KMS-11 (cell line): Measurements from ENCODE around the gene CBFA2T3.

Experiments
- H2AFZ ChIP-seq: fragments of 200-600 bp; sonication (generic); 2 replicates; pipeline ENCODE4 v1.6.1; 2016; ENCODE audit warnings: antibody characterized with exemption, mixed run types, low read depth
- H3K27ac ChIP-seq: fragments of 200-600 bp; sonication (generic); 2 replicates; pipeline ENCODE4 v1.6.1; 2016; ENCODE audit warnings: mild to moderate bottlenecking, mixed run types
- H3K27me3 ChIP-seq: fragments of 200-600 bp; sonication (generic); 2 replicates; pipeline ENCODE4 v1.6.1; 2017; ENCODE audit warnings: mild to moderate bottlenecking, low read depth, mixed run types, moderate library complexity; ENCODE audit not compliant: insufficient read depth
- H3K36me3 ChIP-seq: fragments of 200-600 bp; sonication (generic); 2 replicates; pipeline ENCODE4 v1.6.1; 2017; ENCODE audit warnings: mild to moderate bottlenecking, mixed run types; ENCODE audit not compliant: insufficient read depth
- H3K4me1 ChIP-seq: fragments of 200-600 bp; sonication (generic); 2 replicates; pipeline ENCODE4 v1.6.1; 2016; ENCODE audit warnings: mild to moderate bottlenecking, low read depth, mixed run types; ENCODE audit not compliant: poor library complexity, severe bottlenecking
- H3K4me2 ChIP-seq: fragments of 200-600 bp; sonication (generic); 2 replicates; pipeline ENCODE4 v1.7.0; 2016; ENCODE audit warnings: mild to moderate bottlenecking, mixed run types
- H3K4me3 ChIP-seq: fragments of 200-600 bp; sonication (generic); IDR thresholded peaks from 2 replicates; pipeline ENCODE4 v1.6.1; 2017; ENCODE audit warnings: low read depth, low read length, mixed read lengths; ENCODE audit not compliant: insufficient read depth
- H3K79me2 ChIP-seq: fragments of 200-600 bp; sonication (generic); 2 replicates; pipeline ENCODE4 v1.6.1; 2016; ENCODE audit warnings: low read depth, mixed run types; ENCODE audit not compliant: insufficient read depth
- H3K9ac ChIP-seq: fragments of 200-600 bp; sonication (generic); 2 replicates; pipeline ENCODE4 v1.6.1; 2016; ENCODE audit warnings: mild to moderate bottlenecking, mixed run types
- H4K20me1 ChIP-seq: fragments of 200-600 bp; sonication (generic); 2 replicates; pipeline ENCODE4 v1.6.1; 2016; ENCODE audit warnings: mild to moderate bottlenecking, mixed run types; ENCODE audit not compliant: insufficient read depth
- TF ChIP-seq, protein P1 (sequence below): fragments of 200-600 bp; sonication (generic); conservative IDR thresholded peaks from 2 replicates; pipeline ENCODE4 v1.6.1; 2017; ENCODE audit warnings: low read depth, mild to moderate bottlenecking, antibody characterized with exemption, low read length, moderate library complexity, mixed read lengths

The CBFA2T3 gene

DNA sequence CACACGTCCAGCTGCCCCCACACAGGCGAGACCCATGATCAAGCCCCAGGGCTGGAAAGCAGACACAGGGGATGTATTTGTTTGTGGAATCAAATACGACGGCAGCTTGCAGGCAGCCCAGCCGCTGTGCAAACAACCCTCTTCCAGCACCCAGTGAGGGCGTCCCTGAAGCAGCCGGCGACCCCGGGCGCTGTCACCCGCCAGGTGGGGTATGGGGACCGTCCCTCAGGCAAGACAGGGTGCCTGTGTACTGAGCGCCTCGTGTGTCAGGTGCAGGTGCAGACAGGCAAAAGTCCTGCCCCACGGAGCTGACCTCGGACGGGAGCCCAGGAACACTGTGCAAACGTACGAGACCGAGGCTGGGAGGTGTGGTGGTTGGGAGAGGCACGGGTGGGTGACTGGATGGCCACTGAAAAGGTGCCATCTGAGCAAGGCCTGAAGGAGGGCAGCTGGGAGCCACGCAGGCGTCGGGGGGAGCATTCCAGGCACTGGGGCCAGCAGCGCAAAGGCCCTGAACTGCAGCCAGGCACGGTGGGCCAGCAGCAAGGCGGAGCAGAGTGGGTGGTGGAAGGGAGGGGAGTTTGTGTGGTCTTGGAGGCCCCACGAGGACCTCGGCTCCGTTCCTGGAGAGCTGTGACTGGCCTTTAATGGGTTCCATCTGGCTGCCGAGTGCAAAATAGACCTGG lies 48.5 kb downstream of the CBFA2T3 start:
- no peaks in the 10 kb centered on the region for H3K36me3 ChIP-seq
- TF ChIP-seq, protein P1, sequence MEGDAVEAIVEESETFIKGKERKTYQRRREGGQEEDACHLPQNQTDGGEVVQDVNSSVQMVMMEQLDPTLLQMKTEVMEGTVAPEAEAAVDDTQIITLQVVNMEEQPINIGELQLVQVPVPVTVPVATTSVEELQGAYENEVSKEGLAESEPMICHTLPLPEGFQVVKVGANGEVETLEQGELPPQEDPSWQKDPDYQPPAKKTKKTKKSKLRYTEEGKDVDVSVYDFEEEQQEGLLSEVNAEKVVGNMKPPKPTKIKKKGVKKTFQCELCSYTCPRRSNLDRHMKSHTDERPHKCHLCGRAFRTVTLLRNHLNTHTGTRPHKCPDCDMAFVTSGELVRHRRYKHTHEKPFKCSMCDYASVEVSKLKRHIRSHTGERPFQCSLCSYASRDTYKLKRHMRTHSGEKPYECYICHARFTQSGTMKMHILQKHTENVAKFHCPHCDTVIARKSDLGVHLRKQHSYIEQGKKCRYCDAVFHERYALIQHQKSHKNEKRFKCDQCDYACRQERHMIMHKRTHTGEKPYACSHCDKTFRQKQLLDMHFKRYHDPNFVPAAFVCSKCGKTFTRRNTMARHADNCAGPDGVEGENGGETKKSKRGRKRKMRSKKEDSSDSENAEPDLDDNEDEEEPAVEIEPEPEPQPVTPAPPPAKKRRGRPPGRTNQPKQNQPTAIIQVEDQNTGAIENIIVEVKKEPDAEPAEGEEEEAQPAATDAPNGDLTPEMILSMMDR, result no peak
- peaks cover 56% of the 10 kb centered on the region for H3K27me3 ChIP-seq
- H2AFZ ChIP-seq, result no peak overlapping the region
- no peaks in the 10 kb centered on the region for H3K79me2 ChIP-seq
- no peak overlapping the region for H3K4me2 ChIP-seq
- H4K20me1 ChIP-seq, result no peaks in the 10 kb centered on the region
- H3K9ac ChIP-seq, result no peak overlapping the region
- H3K27ac ChIP-seq, result no peak overlapping the region
- H3K4me3 ChIP-seq, result no peak overlapping the region
- no peaks in the 10 kb centered on the region for H3K4me1 ChIP-seq

DNA sequence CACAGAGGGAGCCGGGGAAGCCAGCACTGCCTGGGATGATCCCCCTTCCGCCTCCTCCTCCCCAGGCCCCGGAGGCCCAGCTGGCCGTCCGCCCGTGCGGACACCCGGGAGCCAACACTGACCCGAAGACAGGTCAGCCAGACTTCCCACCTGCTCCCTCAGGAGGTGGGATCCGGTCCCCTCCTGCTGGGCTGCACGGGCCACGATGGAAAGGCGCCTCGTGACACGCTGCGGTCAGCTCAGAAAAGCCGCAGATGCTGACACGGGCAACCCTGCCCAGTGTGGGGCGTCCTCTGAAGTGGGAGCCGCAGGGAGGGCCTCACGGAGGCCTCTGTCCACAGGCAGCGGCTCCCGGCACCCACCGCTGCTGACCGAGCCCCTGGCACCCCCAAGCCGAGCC lies 49.3 kb downstream of the CBFA2T3 start:
- H3K79me2 ChIP-seq, result no peaks in the 10 kb centered on the region
- H3K4me2 ChIP-seq, result no peak overlapping the region
- TF ChIP-seq, protein P1, result no peak
- H3K4me3 ChIP-seq, result no peak overlapping the region
- no peaks in the 10 kb centered on the region for H3K36me3 ChIP-seq
- no peaks in the 10 kb centered on the region for H3K4me1 ChIP-seq
- no peaks in the 10 kb centered on the region for H4K20me1 ChIP-seq
- H3K27me3 ChIP-seq, result peaks cover 62% of the 10 kb centered on the region
- H3K9ac ChIP-seq, result no peak overlapping the region
- H3K27ac ChIP-seq, result no peak overlapping the region
- H2AFZ ChIP-seq, result no peak overlapping the region

DNA sequence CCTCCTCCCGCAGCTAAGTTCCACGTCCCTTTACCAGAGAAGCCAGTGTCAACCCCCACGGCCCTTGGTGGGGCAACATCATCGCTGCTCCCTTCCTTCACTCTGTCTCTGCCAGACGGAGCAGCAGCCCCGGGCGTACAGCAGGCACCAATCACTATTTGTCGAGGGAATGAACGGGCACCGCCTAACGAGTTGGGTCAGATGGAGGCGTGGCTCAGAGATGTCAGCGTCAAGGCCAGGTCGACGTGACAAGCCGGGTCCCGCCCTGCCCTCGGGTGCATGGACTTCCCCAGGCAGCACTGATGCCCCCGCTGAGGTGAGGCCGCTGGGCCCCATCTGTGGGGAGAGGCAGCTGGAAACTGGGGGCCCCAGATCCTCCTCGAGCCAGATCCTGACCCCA lies 50.0 kb downstream of the CBFA2T3 start:
- Histone ChIP-seq H3K4me1 (no peaks in the 10 kb centered on the region), H2AFZ (no peak overlapping the region), H3K27me3 (peaks cover 64% of the 10 kb centered on the region), H3K27ac (no peak overlapping the region), H3K9ac (no peak overlapping the region), H3K79me2 (no peaks in the 10 kb centered on the region), H3K4me2 (no peak overlapping the region), H3K4me3 (no peak overlapping the region), H3K36me3 (no peaks in the 10 kb centered on the region), H4K20me1 (no peaks in the 10 kb centered on the region)
- TF ChIP-seq, protein P1, result no peak

DNA sequence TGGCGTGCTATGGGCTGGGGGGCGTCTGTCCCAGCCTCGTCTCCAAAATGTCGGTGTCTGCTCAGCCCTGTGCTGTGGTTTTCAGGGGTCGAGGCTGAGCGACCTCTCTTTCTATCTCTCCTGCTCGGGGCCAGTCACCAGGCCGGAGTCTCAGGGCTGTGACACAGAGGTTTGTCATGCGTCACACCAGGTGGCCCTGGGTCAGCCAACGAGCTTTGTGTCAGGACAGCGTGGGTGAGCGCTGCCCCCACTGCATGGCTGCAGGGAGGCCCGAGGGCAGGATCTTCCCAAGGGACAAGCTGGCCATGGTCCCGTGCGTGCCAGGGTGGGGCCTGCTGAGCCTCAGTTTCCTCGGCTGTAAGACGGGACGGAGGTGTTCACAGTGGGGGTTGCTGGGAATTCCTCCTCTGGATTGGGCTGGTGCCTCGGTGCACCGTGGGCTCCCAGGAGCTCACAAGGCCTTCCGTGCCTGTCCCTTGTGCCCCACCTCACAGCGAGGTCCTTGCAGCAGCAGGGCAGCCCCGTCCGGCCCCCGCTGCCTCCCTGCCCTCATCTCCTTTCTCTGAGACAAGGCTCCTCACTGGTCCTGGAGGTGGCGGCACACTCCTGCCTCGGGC lies 50.5 kb downstream of the CBFA2T3 start:
- Histone ChIP-seq H3K4me2 (no peak overlapping the region), H4K20me1 (no peaks in the 10 kb centered on the region), H3K27ac (no peak overlapping the region), H2AFZ (no peak overlapping the region), H3K36me3 (no peaks in the 10 kb centered on the region), H3K4me1 (no peaks in the 10 kb centered on the region), H3K27me3 (peaks cover 68% of the 10 kb centered on the region), H3K79me2 (no peaks in the 10 kb centered on the region), H3K9ac (no peak overlapping the region), H3K4me3 (no peak overlapping the region)
- TF ChIP-seq, protein P1, result no peak
